Measurements from ENCODE around the gene NOS1AP. TPM values are rescaled to one million over a fixed set of nuclear protein-coding genes. Genes with fewer than 3 reads are reported as not detected.

The NOS1AP gene
- total RNA-seq, 2 experiments from 2014 or later: not detected

DNA sequence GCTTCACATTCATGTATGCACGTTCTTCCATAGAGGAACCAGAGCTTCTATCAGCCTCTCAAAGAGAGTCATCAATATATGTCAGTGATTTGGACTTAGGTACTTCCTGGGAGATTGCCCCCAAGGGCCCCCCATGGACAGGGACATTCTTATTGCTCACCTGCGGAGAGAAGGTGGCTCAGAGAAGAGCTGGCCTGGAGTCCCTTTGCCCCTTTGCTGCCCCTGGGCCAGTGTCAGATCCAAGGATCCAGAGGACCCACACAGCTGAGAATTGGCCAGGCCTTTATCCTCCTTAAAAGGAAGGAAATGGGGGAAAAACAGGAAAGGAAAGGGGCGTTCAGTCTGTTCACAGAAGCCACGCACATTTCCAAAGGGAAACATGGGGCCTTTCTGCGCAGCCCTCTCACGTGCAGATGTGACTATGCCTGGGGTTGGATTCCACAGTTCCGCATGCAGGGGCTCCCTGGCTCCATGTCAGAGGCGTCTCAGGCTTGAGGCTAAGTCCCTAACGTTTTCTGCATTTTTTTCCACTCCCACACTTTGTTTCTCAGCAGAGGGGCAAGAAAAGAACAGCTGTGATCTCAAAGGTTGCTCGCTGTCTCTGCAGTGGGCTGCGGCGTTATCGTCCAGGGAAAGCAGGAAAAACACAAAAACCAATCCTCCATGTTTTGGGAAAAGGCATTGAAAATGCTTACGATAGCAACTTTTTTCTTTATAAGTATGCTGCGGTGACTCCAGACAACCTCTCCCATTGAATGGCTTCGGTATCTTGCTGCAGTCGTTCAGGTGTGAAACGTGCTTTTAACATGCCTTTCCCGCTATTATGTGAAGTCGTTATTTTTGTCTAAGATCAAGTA, 318.0 kb downstream of the NOS1AP start:
- ChIA-PET POLR2A (no interaction called here), CTCF (ENCODE audit: unreplicated experiment) (no interaction called here)
- Histone ChIP-seq H3K36me3 (ENCODE audit: insufficient read depth, low read length) (no peaks in the 10 kb centered on the region), H3K4me3 (ENCODE audit: low read depth, low read length, poor library complexity, severe bottlenecking) (no peak overlapping the region), H3K27ac (ENCODE audit: low read depth, low read length, poor library complexity, severe bottlenecking) (no peak overlapping the region), H3K4me2 (ENCODE audit: low read length) (no peak overlapping the region), H3K9me3 (ENCODE audit: low read length) (no peaks in the 10 kb centered on the region), H4K20me1 (ENCODE audit: insufficient read depth, low read length) (no peaks in the 10 kb centered on the region), H3K79me2 (ENCODE audit: insufficient read depth, low read depth, low read length) (no peaks in the 10 kb centered on the region), H3K9me2 (ENCODE audit: insufficient read depth, low read length) (no peaks in the 10 kb centered on the region), H2AFZ (ENCODE audit: low read length) (no peak overlapping the region), H3K4me1 (ENCODE audit: insufficient read depth, low read length, poor library complexity, severe bottlenecking) (no peaks in the 10 kb centered on the region)
- no TSS peak for BruUV-seq (replicated peaks)
- DNase-seq (ENCODE audit: low spot score): no peak
- TF ChIP-seq EZH2phosphoT487 (IDR thresholded peaks at IDR 0.05; ENCODE audit: borderline replicate concordance, low read depth, low read length): no peak
- TF ChIP-seq, protein P1, sequence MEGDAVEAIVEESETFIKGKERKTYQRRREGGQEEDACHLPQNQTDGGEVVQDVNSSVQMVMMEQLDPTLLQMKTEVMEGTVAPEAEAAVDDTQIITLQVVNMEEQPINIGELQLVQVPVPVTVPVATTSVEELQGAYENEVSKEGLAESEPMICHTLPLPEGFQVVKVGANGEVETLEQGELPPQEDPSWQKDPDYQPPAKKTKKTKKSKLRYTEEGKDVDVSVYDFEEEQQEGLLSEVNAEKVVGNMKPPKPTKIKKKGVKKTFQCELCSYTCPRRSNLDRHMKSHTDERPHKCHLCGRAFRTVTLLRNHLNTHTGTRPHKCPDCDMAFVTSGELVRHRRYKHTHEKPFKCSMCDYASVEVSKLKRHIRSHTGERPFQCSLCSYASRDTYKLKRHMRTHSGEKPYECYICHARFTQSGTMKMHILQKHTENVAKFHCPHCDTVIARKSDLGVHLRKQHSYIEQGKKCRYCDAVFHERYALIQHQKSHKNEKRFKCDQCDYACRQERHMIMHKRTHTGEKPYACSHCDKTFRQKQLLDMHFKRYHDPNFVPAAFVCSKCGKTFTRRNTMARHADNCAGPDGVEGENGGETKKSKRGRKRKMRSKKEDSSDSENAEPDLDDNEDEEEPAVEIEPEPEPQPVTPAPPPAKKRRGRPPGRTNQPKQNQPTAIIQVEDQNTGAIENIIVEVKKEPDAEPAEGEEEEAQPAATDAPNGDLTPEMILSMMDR (conservative IDR thresholded peaks at IDR 0.05; ENCODE audit: low read length): no peak
- intact Hi-C loops (cut with micrococcal nuclease; ENCODE audit: unreplicated experiment): no loop called here

DNA sequence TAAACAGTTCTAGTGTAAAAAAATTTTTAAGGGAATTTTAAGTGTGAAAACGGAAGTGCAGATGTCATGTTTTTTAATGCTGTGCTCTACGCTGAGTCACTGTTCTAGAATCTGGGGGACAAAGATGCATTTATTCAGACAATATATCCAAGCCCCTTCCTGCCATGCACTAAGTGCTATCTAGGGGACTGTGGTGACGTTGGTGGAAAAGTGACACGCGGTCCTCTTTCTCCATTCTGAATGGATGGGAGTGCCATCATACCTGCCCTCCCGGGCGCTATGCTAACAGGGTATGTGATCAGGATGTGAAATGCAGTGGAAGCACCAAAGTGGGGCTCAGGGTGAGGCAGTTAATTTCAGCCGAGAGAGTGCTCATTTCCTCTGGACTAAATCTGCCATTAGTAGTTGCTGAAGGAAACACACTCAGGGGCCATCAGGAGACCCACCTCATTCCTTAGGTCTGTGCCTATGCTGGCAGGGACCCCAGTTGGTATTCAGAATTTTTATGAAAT, 318.6 kb downstream of the NOS1AP start:
- no TSS peak for BruUV-seq (replicated peaks)
- H2AFZ ChIP-seq (ENCODE audit: low read length): no peak overlapping the region
- no peak for TF ChIP-seq EZH2phosphoT487 (IDR thresholded peaks at IDR 0.05; ENCODE audit: borderline replicate concordance, low read depth, low read length)
- TF ChIP-seq, protein P1 (conservative IDR thresholded peaks at IDR 0.05; ENCODE audit: low read length): no peak
- intact Hi-C loops (cut with micrococcal nuclease; ENCODE audit: unreplicated experiment): no loop called here
- H3K9me2 ChIP-seq (ENCODE audit: insufficient read depth, low read length): no peaks in the 10 kb centered on the region
- H3K4me1 ChIP-seq (ENCODE audit: insufficient read depth, low read length, poor library complexity, severe bottlenecking): no peaks in the 10 kb centered on the region
- no peak overlapping the region for H3K4me2 ChIP-seq (ENCODE audit: low read length)
- no peaks in the 10 kb centered on the region for H3K9me3 ChIP-seq (ENCODE audit: low read length)
- no peaks in the 10 kb centered on the region for H3K36me3 ChIP-seq (ENCODE audit: insufficient read depth, low read length)
- H3K27ac ChIP-seq (ENCODE audit: low read depth, low read length, poor library complexity, severe bottlenecking): no peak overlapping the region
- H3K79me2 ChIP-seq (ENCODE audit: insufficient read depth, low read depth, low read length): no peaks in the 10 kb centered on the region
- H4K20me1 ChIP-seq (ENCODE audit: insufficient read depth, low read length): no peaks in the 10 kb centered on the region
- POLR2A ChIA-PET: no interaction called here
- no peak overlapping the region for H3K4me3 ChIP-seq (ENCODE audit: low read depth, low read length, poor library complexity, severe bottlenecking)
- no peak for DNase-seq (ENCODE audit: low spot score)
- CTCF ChIA-PET (ENCODE audit: unreplicated experiment): no interaction called here

DNA sequence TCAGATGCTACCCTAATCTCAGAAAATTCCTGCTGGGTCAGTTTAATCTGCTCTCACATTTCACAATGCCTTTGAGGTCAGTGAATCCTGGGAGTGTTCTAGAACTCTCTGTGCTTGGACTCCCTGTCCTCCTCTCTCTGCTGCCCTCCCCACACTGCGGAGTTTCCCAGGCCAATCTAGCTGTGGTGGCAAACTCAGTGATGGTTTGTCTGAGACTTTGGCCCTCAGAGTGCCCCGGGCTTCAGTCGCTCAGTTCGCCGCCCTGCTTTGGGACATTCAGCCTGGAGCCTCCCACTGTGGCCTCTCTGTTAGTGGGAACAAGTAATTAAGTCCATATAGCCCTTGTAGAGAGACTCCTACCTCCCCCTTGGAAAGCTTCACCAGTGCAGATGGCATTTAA, 319.1 kb downstream of the NOS1AP start:
- no peaks in the 10 kb centered on the region for H4K20me1 ChIP-seq (ENCODE audit: insufficient read depth, low read length)
- no TSS peak for BruUV-seq (replicated peaks)
- H3K4me3 ChIP-seq (ENCODE audit: low read depth, low read length, poor library complexity, severe bottlenecking): no peak overlapping the region
- H3K36me3 ChIP-seq (ENCODE audit: insufficient read depth, low read length): no peaks in the 10 kb centered on the region
- H3K9me2 ChIP-seq (ENCODE audit: insufficient read depth, low read length): no peaks in the 10 kb centered on the region
- no peak overlapping the region for H3K4me2 ChIP-seq (ENCODE audit: low read length)
- TF ChIP-seq, protein P1 (conservative IDR thresholded peaks at IDR 0.05; ENCODE audit: low read length): no peak
- no peak for TF ChIP-seq EZH2phosphoT487 (IDR thresholded peaks at IDR 0.05; ENCODE audit: borderline replicate concordance, low read depth, low read length)
- no peak for DNase-seq (ENCODE audit: low spot score)
- H3K79me2 ChIP-seq (ENCODE audit: insufficient read depth, low read depth, low read length): no peaks in the 10 kb centered on the region
- CTCF ChIA-PET (ENCODE audit: unreplicated experiment): no interaction called here
- H3K9me3 ChIP-seq (ENCODE audit: low read length): no peaks in the 10 kb centered on the region
- no peak overlapping the region for H2AFZ ChIP-seq (ENCODE audit: low read length)
- POLR2A ChIA-PET: interaction anchor here (0.9 kb wide), 1 partner anchor 20 kb away, joined by 4 read pairs; no protein-coding TSS in a partner anchor
- intact Hi-C loops (cut with micrococcal nuclease; ENCODE audit: unreplicated experiment): no loop called here
- no peak overlapping the region for H3K27ac ChIP-seq (ENCODE audit: low read depth, low read length, poor library complexity, severe bottlenecking)
- no peaks in the 10 kb centered on the region for H3K4me1 ChIP-seq (ENCODE audit: insufficient read depth, low read length, poor library complexity, severe bottlenecking)

Data from OCI-LY7 (cell line).